Loucy (cell line): ENCODE data around the gene PPP2R5B.

Experiments used
- H2AFZ ChIP-seq: fragments of 200-600 bp; sonication (generic); 2 replicates; pipeline ENCODE4 v1.6.0; 2016; ENCODE audit warnings: antibody characterized with exemption, mild to moderate bottlenecking, low read length, moderate library complexity
- H3F3A ChIP-seq: fragments of 200-600 bp; 2 replicates; pipeline ENCODE4 v1.6.0; 2016; ENCODE audit warnings: antibody characterized with exemption, low read depth, mild to moderate bottlenecking
- H3K27me3 ChIP-seq: fragments of 200-600 bp; sonication (generic); 2 replicates; pipeline ENCODE4 v1.6.1; 2014; ENCODE audit warnings: low read length, mild to moderate bottlenecking; ENCODE audit not compliant: insufficient read depth, poor library complexity, severe bottlenecking
- H3K36me3 ChIP-seq: fragments of 200-600 bp; sonication (generic); 2 replicates; pipeline ENCODE4 v1.6.1; 2016; ENCODE audit warnings: low read length; ENCODE audit not compliant: insufficient read depth
- H3K4me1 ChIP-seq: fragments of 200-600 bp; sonication (generic); 2 replicates; pipeline ENCODE4 v1.5.1; 2014; ENCODE audit warnings: low read length, mild to moderate bottlenecking; ENCODE audit not compliant: insufficient read depth, poor library complexity, severe bottlenecking
- H3K4me2 ChIP-seq: fragments of 200-600 bp; sonication (generic); 2 replicates; pipeline ENCODE4 v1.6.0; 2014; ENCODE audit warnings: antibody characterized with exemption, low read length, low read depth, mild to moderate bottlenecking; ENCODE audit not compliant: poor library complexity, severe bottlenecking
- H3K4me3 ChIP-seq: fragments of 200-600 bp; sonication (generic); 2 replicates; pipeline ENCODE4 v1.5.1; 2014; ENCODE audit warnings: low read length, mild to moderate bottlenecking, mixed read lengths; ENCODE audit not compliant: poor library complexity, severe bottlenecking
- H3K79me2 ChIP-seq: fragments of 200-600 bp; sonication (generic); 2 replicates; pipeline ENCODE4 v1.6.1; 2014; ENCODE audit warnings: low read length; ENCODE audit not compliant: insufficient read depth
- H3K9ac ChIP-seq: fragments of 200-600 bp; sonication (generic); 2 replicates; pipeline ENCODE4 v1.6.0; 2014; ENCODE audit warnings: mild to moderate bottlenecking, low read depth, low read length, moderate library complexity; ENCODE audit not compliant: poor library complexity, severe bottlenecking
- H3K9me2 ChIP-seq: fragments of 200-600 bp; sonication (generic); replicated peaks from 2 replicates; pipeline ENCODE4 v1.6.1; 2016; ENCODE audit warnings: low read depth, low read length, mixed read lengths
- H3K9me3 ChIP-seq: fragments of 200-600 bp; sonication (generic); 2 replicates; pipeline ENCODE4 v1.6.1; 2014; ENCODE audit warnings: mild to moderate bottlenecking, antibody characterized with exemption, low read length, low read depth; ENCODE audit not compliant: insufficient read depth
- H4K20me1 ChIP-seq: fragments of 200-600 bp; sonication (generic); 2 replicates; pipeline ENCODE4 v1.6.0; 2014; ENCODE audit warnings: antibody characterized with exemption, low read length, mild to moderate bottlenecking; ENCODE audit not compliant: insufficient read depth, poor library complexity, severe bottlenecking
- EZH2phosphoT487 ChIP-seq: fragments of 200-600 bp; IDR thresholded peaks from 2 replicates; pipeline ENCODE4 v1.6.1; 2018; ENCODE audit warnings: antibody characterized with exemption, mild to moderate bottlenecking, moderate library complexity, borderline replicate concordance
- TF ChIP-seq, protein P1 (sequence below): fragments of 200-600 bp; sonication (generic); conservative IDR thresholded peaks from 2 replicates; pipeline ENCODE4 v1.5.1; 2014; ENCODE audit warnings: mild to moderate bottlenecking, antibody characterized with exemption, low read length

PPP2R5B gene

GRCh38 chr11:64892411-64892831 is 32.1 kb upstream of the PPP2R5B start:
- no peaks in the 10 kb centered on the region for H3K79me2 ChIP-seq
- no peak overlapping the region for H3K4me2 ChIP-seq
- no peaks in the 10 kb centered on the region for H3K27me3 ChIP-seq
- no peaks in the 10 kb centered on the region for H3K9me2 ChIP-seq
- no peaks in the 10 kb centered on the region for H3K36me3 ChIP-seq
- H4K20me1 ChIP-seq, result no peaks in the 10 kb centered on the region
- TF ChIP-seq, protein P1, sequence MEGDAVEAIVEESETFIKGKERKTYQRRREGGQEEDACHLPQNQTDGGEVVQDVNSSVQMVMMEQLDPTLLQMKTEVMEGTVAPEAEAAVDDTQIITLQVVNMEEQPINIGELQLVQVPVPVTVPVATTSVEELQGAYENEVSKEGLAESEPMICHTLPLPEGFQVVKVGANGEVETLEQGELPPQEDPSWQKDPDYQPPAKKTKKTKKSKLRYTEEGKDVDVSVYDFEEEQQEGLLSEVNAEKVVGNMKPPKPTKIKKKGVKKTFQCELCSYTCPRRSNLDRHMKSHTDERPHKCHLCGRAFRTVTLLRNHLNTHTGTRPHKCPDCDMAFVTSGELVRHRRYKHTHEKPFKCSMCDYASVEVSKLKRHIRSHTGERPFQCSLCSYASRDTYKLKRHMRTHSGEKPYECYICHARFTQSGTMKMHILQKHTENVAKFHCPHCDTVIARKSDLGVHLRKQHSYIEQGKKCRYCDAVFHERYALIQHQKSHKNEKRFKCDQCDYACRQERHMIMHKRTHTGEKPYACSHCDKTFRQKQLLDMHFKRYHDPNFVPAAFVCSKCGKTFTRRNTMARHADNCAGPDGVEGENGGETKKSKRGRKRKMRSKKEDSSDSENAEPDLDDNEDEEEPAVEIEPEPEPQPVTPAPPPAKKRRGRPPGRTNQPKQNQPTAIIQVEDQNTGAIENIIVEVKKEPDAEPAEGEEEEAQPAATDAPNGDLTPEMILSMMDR, result no peak
- no peak for TF ChIP-seq EZH2phosphoT487
- H3K9me3 ChIP-seq, result no peaks in the 10 kb centered on the region
- no peaks in the 10 kb centered on the region for H3F3A ChIP-seq
- H3K4me3 ChIP-seq, result no peak overlapping the region
- H3K9ac ChIP-seq, result no peak overlapping the region
- no peak overlapping the region for H2AFZ ChIP-seq
- peaks cover 10% of the 10 kb centered on the region for H3K4me1 ChIP-seq

DNA sequence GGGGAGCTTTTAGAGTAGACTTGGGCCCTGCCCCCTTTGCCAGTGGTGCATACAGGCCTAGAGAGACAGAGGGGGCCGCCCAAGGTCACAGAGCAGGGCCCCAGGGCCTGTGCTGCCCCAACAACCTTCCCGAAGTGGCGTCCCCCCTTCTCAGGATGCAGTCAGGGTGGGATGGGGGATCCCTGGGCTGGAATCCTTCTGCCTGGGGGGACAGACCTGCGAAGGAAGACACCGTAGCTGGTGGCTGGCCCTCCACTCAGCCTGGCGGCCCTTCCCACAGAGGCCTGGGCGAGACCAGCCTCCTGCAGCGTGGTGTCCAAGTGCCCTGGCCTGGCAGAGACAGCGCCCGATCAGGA is 31.7 kb upstream of the PPP2R5B start:
- no peaks in the 10 kb centered on the region for H3K9me2 ChIP-seq
- H3K9ac ChIP-seq, result no peak overlapping the region
- no peak overlapping the region for H3K4me2 ChIP-seq
- H3K27me3 ChIP-seq, result no peaks in the 10 kb centered on the region
- H3K36me3 ChIP-seq, result no peaks in the 10 kb centered on the region
- H3K4me1 ChIP-seq, result peaks cover 6% of the 10 kb centered on the region
- H3K79me2 ChIP-seq, result no peaks in the 10 kb centered on the region
- no peak for TF ChIP-seq EZH2phosphoT487
- TF ChIP-seq, protein P1, result no peak
- no peak overlapping the region for H3K4me3 ChIP-seq
- no peaks in the 10 kb centered on the region for H3F3A ChIP-seq
- no peaks in the 10 kb centered on the region for H4K20me1 ChIP-seq
- no peak overlapping the region for H2AFZ ChIP-seq
- H3K9me3 ChIP-seq, result no peaks in the 10 kb centered on the region

GRCh38 chr11:64893194-64894069 is 31.1 kb upstream of the PPP2R5B start:
- Histone ChIP-seq H3F3A (no peaks in the 10 kb centered on the region), H3K9me3 (no peaks in the 10 kb centered on the region), H3K4me3 (no peak overlapping the region), H3K27me3 (no peaks in the 10 kb centered on the region), H4K20me1 (no peaks in the 10 kb centered on the region), H3K79me2 (no peaks in the 10 kb centered on the region), H3K36me3 (no peaks in the 10 kb centered on the region; the same call in 1 of the 2 replicates), H3K9ac (peak overlapping the region; percentile 3), H3K4me2 (no peak overlapping the region), H3K9me2 (no peaks in the 10 kb centered on the region), H3K4me1 (peaks cover under 1% of the 10 kb centered on the region), H2AFZ (no peak overlapping the region)
- TF ChIP-seq, protein P1, result no peak
- no peak for TF ChIP-seq EZH2phosphoT487
